ENCODE data around the gene B3GAT1. TPM values are rescaled to one million over a fixed set of nuclear protein-coding genes. Genes with fewer than 3 reads are reported as not detected.
A peak's percentile ranks its signal among the peaks of the same experiment; 100 is the strongest.

B3GAT1 gene
- total and polyA plus RNA-seq, 2 of the 13 experiments (the other 11 are each of a cell fraction or from before 2014, with no cell fraction given): not detected

- DNase-seq (ENCODE audit: low spot score) (no peak), FAIRE-seq (no peak), ATAC-seq (peak; percentile 15; the same call in 2 of the 3 replicates)
- Histone ChIP-seq H3K9me3 (ENCODE audit: low read length) (no peaks in the 10 kb centered on the region), H3K27ac (ENCODE audit: extremely low read length, insufficient read depth, low read length) (no peak overlapping the region), H3K36me3 (replicated peaks in 1 of 2; ENCODE audit: control insufficient read depth in 1 of 2, insufficient read depth in 2 of 2, low read length in 2 of 2) (no peaks in the 10 kb centered on the region), H3K27me3 (ENCODE audit: control insufficient read depth in 1 of 2, insufficient read depth in 2 of 2, low read length in 2 of 2) (peaks cover 2 to 38% of the 10 kb centered on the region in 2 experiments; a peak in 4 of 5 replicates), H3K79me2 (ENCODE audit: insufficient read depth, low read length) (no peaks in the 10 kb centered on the region), H3K4me3 (replicated peaks in 1 of 3; ENCODE audit: insufficient read depth in 1 of 3, low read depth in 2 of 3, low read length in 3 of 3) (no peak overlapping the region), H3K4me1 (ENCODE audit: insufficient read depth, low read length) (no peaks in the 10 kb centered on the region), H2AFZ (ENCODE audit: low read length) (no peak overlapping the region), H3K4me2 (ENCODE audit: low read depth, low read length) (no peak overlapping the region), H4K20me1 (ENCODE audit: insufficient read depth, low read length) (no peaks in the 10 kb centered on the region), H3K9ac (ENCODE audit: insufficient read depth, low read depth, low read length) (no peak overlapping the region)
- in situ Hi-C loops (cut with HindIII; ENCODE audit: extremely low pct_ligation_motif_present, low pct_unique_long_range_greater_than_20kb) (no loop called here), intact Hi-C loops (cut with micrococcal nuclease; ENCODE audit: unreplicated experiment) (no loop called here)
- BruUV-seq (replicated peaks): no TSS peak
- WGBS (ENCODE audit: low lambda C conversion rate): 11% methylated on average over 10 of the region's 15 CpGs
- TF ChIP-seq ZNF790 (CRISPR knock-in tag; IDR thresholded peaks at IDR 0.05; ENCODE audit: borderline replicate concordance) (no peak), ZSCAN9 (CRISPR knock-in tag; IDR thresholded peaks at IDR 0.05; ENCODE audit: borderline replicate concordance) (no peak), ZNF589 (CRISPR knock-in tag; conservative IDR thresholded peaks at IDR 0.05) (no peak), PHB2 (IDR thresholded peaks at IDR 0.05; ENCODE audit: partially characterized antibody) (no peak), ATF7 (IDR thresholded peaks at IDR 0.05) (no peak), ATF7 (CRISPR knock-in tag; IDR thresholded peaks at IDR 0.05) (no peak), ZNF17 (CRISPR knock-in tag; IDR thresholded peaks at IDR 0.05) (no peak), SMYD3 (CRISPR knock-in tag; IDR thresholded peaks at IDR 0.05) (no peak), ZNF549 (CRISPR knock-in tag; IDR thresholded peaks at IDR 0.05) (no peak), ZNF317 (CRISPR knock-in tag; IDR thresholded peaks at IDR 0.05) (no peak), RBM39 (IDR thresholded peaks at IDR 0.05; ENCODE audit: low read depth, low read length, poor library complexity, severe bottlenecking) (no peak), KDM5B (CRISPR knock-in tag; IDR thresholded peaks at IDR 0.05; ENCODE audit: borderline replicate concordance) (no peak), ZNF777 (CRISPR knock-in tag; IDR thresholded peaks at IDR 0.05) (no peak)
- POLR2A ChIA-PET: no interaction called here
- CTCF ChIA-PET (ENCODE audit: low intra/inter-chr PET ratio, low total read pairs): no interaction called here
Measured at GRCh38 chr11:134390706-134391569, 21.1 kb downstream of the B3GAT1 start.
